GM21737 (cell line): ENCODE measurements around the gene RSRP1.
A peak's percentile ranks its signal among the peaks of the same experiment; 100 is the strongest.
"Not testable (repeated sequence)": the region's sequence is repeated elsewhere in the genome, so short reads cannot be mapped to it uniquely, and the experiment has no call there.

Source experiments
- ATAC-seq: cut with Tn5 transposase; IDR thresholded peaks from one replicate; pipeline ENCODE4 v1.9.1; 2021; ENCODE audit warnings: mild to moderate bottlenecking, moderate library complexity; ENCODE audit not compliant: unreplicated experiment

Gene RSRP1

DNA sequence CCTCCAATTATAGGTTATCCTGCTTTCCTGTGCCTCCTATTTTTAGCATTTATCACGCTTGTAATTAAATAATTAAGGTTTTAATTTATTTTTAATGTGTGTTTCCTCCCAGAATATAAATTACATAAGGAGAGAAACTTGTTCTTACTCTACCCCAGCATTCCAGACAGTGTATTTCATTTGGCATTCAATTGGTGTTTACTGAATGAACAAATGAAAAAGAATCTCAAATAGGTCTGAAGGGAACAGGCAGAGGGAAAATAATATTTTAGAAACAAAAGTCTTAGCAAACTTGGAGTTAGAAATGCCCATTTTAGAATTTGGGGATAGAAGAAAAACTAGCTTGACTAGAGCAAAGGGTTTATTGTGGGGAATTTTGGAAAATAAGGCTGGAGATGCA, 9.9 kb upstream of the RSRP1 start:
- no peak for ATAC-seq

DNA sequence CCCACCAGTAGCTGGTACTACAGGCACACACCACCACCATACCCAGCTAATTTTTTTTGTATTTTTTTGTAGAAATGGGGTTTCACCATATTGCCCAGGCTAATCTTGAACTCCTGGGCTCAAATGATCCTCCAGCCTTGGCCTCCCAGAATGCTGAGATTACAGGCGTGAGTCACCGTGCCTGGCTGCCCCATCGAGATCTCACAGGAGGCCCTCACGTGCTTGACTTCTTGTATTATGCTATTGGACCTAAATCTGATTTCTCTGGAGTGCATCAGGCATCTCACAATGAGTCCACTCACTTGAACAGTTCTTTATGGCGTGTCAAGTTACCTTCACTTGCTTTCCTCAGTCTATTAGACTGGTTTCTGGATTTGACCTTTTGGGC, 9.3 kb upstream of the RSRP1 start:
- no peak for ATAC-seq

- ATAC-seq = no peak
Measured at GRCh38 chr1:25255706-25256577, 8.7 kb upstream of the RSRP1 start.

GRCh38 chr1:25253911-25254310, 6.7 kb upstream of the RSRP1 start:
- no peak for ATAC-seq

DNA sequence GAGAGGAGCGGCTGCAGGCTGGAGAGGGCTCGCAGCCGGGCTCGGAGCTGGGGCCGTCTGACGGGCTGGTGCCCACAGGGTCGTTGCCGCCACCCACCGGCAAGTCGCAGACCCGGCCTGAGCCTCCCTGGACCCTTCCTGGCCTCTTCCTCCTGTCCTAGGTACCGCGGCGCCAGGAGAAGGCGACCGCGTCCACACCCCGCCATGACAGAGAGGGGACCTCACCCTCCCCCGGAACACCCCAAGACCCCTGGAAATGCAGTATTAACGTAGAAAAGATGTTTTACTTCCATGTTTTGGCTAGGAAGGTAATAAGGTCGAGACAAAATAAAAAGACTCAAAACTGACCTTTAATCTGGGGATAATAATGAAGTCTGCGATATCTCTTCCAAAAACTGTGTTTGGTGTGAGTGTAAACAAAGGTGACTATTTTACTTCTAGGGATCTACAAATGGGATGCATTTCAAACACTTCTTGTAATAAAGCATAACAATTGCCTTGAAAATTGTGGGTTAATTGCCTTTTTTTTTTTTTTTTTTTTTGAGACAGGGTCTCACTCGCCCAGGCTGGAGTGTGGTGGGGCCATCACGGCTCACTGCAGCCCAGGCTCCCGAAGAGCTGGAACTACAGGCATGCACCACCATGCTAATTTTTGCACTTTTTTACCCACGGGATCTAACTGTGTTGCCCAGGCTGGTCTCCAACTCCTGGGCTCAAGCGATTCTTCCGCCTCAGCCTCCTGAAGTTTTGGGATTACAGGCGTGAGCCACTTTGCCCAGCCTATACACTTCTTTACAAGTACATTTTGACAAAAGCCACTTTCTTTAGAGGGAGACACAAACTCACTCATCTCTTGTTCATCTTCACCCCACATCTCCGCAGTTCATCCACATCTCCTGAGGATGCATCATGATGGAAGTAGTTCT, 838 bp upstream of the RSRP1 start:
- ATAC-seq = peak; percentile 43

DNA sequence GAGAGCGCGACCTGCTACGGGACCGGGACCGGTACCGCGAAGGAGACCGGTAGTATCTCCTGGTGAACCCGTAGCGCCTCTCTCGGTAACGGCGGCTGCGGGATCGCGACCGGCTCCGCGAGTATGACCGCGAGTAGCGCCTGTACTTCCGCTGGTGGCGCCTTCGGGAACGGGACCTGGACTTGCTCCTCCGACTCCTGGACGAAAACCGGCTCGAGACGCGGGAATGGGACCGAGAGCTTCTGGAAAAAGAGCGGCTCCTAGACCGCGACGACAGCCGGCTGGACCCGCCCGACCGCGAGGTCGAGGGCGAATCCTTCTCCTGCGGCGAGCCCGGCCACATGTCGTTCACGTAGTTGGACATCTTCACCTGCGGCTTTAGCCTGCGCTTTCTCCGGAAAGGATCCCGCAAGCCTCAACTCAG, 642 bp downstream of the RSRP1 start:
- peak; percentile 14 for ATAC-seq

- no peak for ATAC-seq
Measured at GRCh38 chr1:25245809-25246599, 1.2 kb downstream of the RSRP1 start.

- ATAC-seq = no peak
Measured at GRCh38 chr1:25245393-25245792, 1.9 kb downstream of the RSRP1 start.

GRCh38 chr1:25243907-25244306, 3.3 kb downstream of the RSRP1 start:
- no peak for ATAC-seq

- peak; percentile 67 for ATAC-seq
Measured at GRCh38 chr1:25239681-25240541, 7.3 kb downstream of the RSRP1 start.

DNA sequence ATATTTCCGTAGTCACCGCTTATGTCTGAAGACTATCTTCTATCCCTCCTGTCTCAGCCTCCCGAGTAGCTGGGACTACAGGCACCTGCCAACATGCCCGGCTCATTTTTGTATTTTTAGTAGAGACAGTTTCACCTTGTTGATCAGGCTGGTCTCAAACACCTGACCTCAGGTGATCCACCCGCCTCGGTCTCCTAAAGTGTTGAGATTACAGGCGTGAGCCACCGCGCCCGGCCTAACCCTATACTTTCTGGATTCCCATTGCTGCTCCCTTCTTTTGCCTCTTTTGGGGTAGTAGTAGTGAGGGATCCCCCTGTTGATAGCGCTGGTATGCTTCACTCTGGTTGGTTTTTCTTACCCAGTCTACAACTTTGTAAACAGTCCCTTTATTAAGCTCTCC, 9.2 kb downstream of the RSRP1 start:
- no peak for ATAC-seq

DNA sequence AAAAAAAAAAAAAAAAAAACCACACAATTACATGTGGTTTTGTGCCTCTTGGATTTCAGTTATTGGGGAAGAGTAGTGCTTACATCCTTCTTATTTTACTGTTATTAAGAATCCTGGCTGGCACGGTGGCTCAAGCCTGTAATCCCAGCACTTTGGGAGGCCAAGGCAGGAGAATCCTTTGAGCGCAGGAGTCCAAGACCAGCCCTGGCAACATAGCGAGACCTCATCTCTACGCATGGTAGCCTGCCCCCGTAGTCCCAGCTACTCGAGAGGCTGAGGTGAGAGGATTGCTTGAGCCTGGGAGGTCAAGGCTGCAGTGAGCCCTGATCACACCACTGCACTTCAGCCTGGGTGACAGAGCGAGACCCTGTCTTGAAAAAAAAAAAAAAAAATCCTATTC, 11.0 kb downstream of the RSRP1 start:
- not testable (repeated sequence) for ATAC-seq

DNA sequence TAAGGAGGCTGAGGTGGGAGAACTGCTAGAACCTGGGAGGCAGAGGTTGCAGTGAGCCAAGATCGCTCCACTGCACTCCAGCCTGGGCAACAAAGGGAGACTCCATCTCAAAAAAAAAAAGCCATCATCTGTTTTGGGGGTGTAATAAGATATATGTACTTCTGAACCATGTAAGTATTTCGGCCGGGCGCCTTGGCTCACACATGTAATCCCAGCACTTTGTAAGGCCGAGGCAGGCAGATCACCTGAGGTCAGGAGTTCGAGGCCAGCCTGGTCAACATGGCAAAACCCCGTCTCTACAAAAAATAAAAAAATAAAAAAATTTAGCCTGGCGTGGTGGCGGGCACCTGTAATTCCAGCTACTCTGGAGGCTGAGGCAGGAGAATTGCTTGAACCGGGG, 11.8 kb downstream of the RSRP1 start:
- ATAC-seq = not testable (repeated sequence)

GRCh38 chr1:25232866-25233784, 14.1 kb downstream of the RSRP1 start:
- ATAC-seq = peak; percentile 49

DNA sequence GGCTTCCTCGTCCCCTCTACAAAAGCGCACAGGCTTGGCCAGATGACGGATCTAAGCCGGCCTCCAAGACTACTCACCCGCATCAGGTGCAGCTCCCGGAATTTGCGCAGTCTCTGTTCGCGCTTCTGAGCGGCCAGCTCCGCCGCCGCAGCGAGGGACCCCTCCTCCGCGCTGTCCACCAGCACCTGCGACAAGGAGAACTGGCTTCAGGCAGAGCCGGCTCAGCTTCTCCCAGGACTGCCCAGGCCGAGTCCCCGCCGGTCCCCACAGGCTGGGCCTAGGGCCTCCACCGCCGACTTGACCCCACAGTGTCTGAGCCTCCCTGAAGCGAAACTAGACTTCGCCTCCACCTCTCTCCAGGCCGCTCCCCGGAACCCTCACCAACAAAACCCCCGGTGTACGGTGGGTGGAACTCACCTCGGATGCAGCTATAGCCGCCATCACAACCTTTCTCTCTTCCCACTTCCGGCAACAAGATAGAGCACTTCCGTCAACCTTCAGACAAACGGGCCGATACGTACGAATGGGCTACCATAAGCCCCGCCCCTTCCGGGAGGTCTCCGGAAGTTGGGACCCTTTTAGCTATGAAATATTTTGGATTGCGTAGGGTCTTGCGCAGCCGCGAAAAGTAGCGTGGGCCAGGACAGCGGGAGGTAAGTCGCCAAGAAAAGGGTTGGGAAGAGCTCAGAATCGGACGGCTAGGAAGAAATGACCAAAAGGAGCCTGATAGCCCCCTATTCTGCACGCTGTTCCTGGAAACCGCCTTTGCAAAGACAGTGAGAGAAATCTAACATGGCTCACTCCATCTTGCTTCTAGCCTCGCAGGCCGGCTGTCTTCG, 15.0 kb downstream of the RSRP1 start, which contains the start of gene SYF2:
SYF2 (minus strand) TSS at position 476 of the 839 bp plus-strand sequence; CDS start at position 441, 35 bp downstream.
- ATAC-seq = peak; percentile 73

- no peak for ATAC-seq
Measured at GRCh38 chr1:25223471-25223870, 23.8 kb downstream of the RSRP1 start.

GRCh38 chr1:25222606-25223005, 24.6 kb downstream of the RSRP1 start:
- no peak for ATAC-seq

GRCh38 chr1:25220666-25221065, 26.6 kb downstream of the RSRP1 start:
- ATAC-seq = no peak
